SU-DHL-6 (cell line): ENCODE results near the gene POLR1A.

Experiments used
- H2AFZ ChIP-seq: fragments of 200-600 bp; sonication (generic); 2 replicates; pipeline ENCODE4 v1.6.1; 2014; ENCODE audit warnings: low read depth, mild to moderate bottlenecking, moderate library complexity, mixed read lengths, antibody characterized with exemption, low read length; ENCODE audit not compliant: severe bottlenecking
- H3F3A ChIP-seq: fragments of 200-600 bp; shearing (Covaris generic); 2 replicates; pipeline ENCODE4 v1.6.0; 2016; ENCODE audit warnings: antibody characterized with exemption, mild to moderate bottlenecking; ENCODE audit not compliant: insufficient read depth
- H3K27ac ChIP-seq: fragments of 200-600 bp; sonication (generic); 2 replicates; pipeline ENCODE4 v1.5.1; 2016; ENCODE audit warnings: low read depth, mild to moderate bottlenecking, low read length, moderate library complexity, mixed read lengths
- H3K27me3 ChIP-seq: fragments of 200-600 bp; sonication (generic), shearing (Covaris generic); 2 replicates; pipeline ENCODE4 v1.6.0; 2014; ENCODE audit warnings: mild to moderate bottlenecking, low read length
- H3K36me3 ChIP-seq: fragments of 200-600 bp; sonication (generic); 2 replicates; pipeline ENCODE4 v1.6.1; 2014; ENCODE audit warnings: mild to moderate bottlenecking, low read length, mixed read lengths
- H3K4me2 ChIP-seq: fragments of 300-600, 200-600 bp; shearing (Covaris generic), sonication (generic); 2 replicates; pipeline ENCODE4 v1.6.0; 2014; ENCODE audit warnings: low read length, low read depth, mild to moderate bottlenecking; ENCODE audit not compliant: poor library complexity, severe bottlenecking
- H3K4me3 ChIP-seq: fragments of 200-600 bp; sonication (generic); 2 replicates; pipeline ENCODE4 v1.5.1; 2014; ENCODE audit warnings: antibody characterized with exemption, low read length, mild to moderate bottlenecking, mixed read lengths; ENCODE audit not compliant: insufficient read depth, poor library complexity, severe bottlenecking
- H3K79me2 ChIP-seq: fragments of 200-600 bp; sonication (generic); 2 replicates; pipeline ENCODE4 v1.6.1; 2014; ENCODE audit warnings: mild to moderate bottlenecking, low read length, moderate library complexity; ENCODE audit not compliant: insufficient read depth
- H3K9ac ChIP-seq: fragments of 200-600 bp; sonication (generic); 2 replicates; pipeline ENCODE4 v1.7.0; 2014; ENCODE audit warnings: mild to moderate bottlenecking, low read length
- H3K9me2 ChIP-seq: fragments of 200-600 bp; sonication (generic); replicated peaks from 2 replicates; pipeline ENCODE4 v1.6.1; 2014; ENCODE audit warnings: low read length; ENCODE audit not compliant: insufficient read depth
- H3K9me3 ChIP-seq: fragments of 200-600 bp; sonication (generic); 2 replicates; pipeline ENCODE4 v1.6.1; 2014; ENCODE audit warnings: low read length, mixed read lengths; ENCODE audit not compliant: insufficient read depth
- H4K20me1 ChIP-seq: fragments of 200-600 bp; sonication (generic); 2 replicates; pipeline ENCODE4 v1.6.1; 2014; ENCODE audit warnings: low read depth, mild to moderate bottlenecking, antibody characterized with exemption, low read length, moderate library complexity, mixed read lengths
- CTCF ChIP-seq: fragments of 200-600 bp; sonication (generic); IDR thresholded peaks from one replicate; pipeline ENCODE4 v1.5.1; 2017; ENCODE audit warnings: antibody characterized with exemption, mild to moderate bottlenecking, low read length, moderate library complexity; ENCODE audit not compliant: insufficient read depth, poor library complexity, severe bottlenecking
- EZH2phosphoT487 ChIP-seq: fragments of 200-600 bp; sonication (generic), shearing (Covaris generic); conservative IDR thresholded peaks from 2 replicates; pipeline ENCODE4 v1.6.1; 2018; ENCODE audit warnings: mild to moderate bottlenecking, antibody characterized with exemption, low read length, moderate library complexity, mixed read lengths

The POLR1A gene

GRCh38 chr2:85989288-85989865, 116.3 kb downstream of the POLR1A start:
- Histone ChIP-seq H3K4me3 (no peak overlapping the region), H3K27me3 (no peaks in the 10 kb centered on the region), H3K27ac (no peak overlapping the region), H3F3A (no peaks in the 10 kb centered on the region), H3K9me2 (no peaks in the 10 kb centered on the region), H4K20me1 (no peaks in the 10 kb centered on the region), H3K9ac (no peak overlapping the region), H3K4me2 (no peak overlapping the region), H2AFZ (no peak overlapping the region), H3K9me3 (no peaks in the 10 kb centered on the region), H3K79me2 (no peaks in the 10 kb centered on the region), H3K36me3 (no peaks in the 10 kb centered on the region)
- TF ChIP-seq EZH2phosphoT487 (no peak), CTCF (no peak)

- H3K79me2 ChIP-seq, result no peaks in the 10 kb centered on the region
- no peaks in the 10 kb centered on the region for H3K36me3 ChIP-seq
- H3K4me2 ChIP-seq, result no peak overlapping the region
- H4K20me1 ChIP-seq, result no peaks in the 10 kb centered on the region
- H2AFZ ChIP-seq, result no peak overlapping the region
- TF ChIP-seq EZH2phosphoT487, result no peak
- no peak for TF ChIP-seq CTCF
- H3F3A ChIP-seq, result no peaks in the 10 kb centered on the region
- no peak overlapping the region for H3K4me3 ChIP-seq
- H3K27ac ChIP-seq, result no peak overlapping the region
- no peaks in the 10 kb centered on the region for H3K27me3 ChIP-seq
- no peaks in the 10 kb centered on the region for H3K9me2 ChIP-seq
- no peak overlapping the region for H3K9ac ChIP-seq
- no peaks in the 10 kb centered on the region for H3K9me3 ChIP-seq
Measured at GRCh38 chr2:85988914-85989270, 116.8 kb downstream of the POLR1A start.

GRCh38 chr2:85988175-85988913, 117.3 kb downstream of the POLR1A start:
- Histone ChIP-seq H3K4me3 (no peak overlapping the region), H3K9me3 (no peaks in the 10 kb centered on the region), H3K9me2 (no peaks in the 10 kb centered on the region), H2AFZ (no peak overlapping the region), H3F3A (no peaks in the 10 kb centered on the region), H4K20me1 (no peaks in the 10 kb centered on the region), H3K79me2 (no peaks in the 10 kb centered on the region), H3K27me3 (no peaks in the 10 kb centered on the region), H3K27ac (no peak overlapping the region), H3K9ac (no peak overlapping the region), H3K4me2 (no peak overlapping the region), H3K36me3 (no peaks in the 10 kb centered on the region)
- TF ChIP-seq CTCF, result no peak
- TF ChIP-seq EZH2phosphoT487, result no peak
